ENCODE data around the gene ZBTB16.

Gene ZBTB16

DNA sequence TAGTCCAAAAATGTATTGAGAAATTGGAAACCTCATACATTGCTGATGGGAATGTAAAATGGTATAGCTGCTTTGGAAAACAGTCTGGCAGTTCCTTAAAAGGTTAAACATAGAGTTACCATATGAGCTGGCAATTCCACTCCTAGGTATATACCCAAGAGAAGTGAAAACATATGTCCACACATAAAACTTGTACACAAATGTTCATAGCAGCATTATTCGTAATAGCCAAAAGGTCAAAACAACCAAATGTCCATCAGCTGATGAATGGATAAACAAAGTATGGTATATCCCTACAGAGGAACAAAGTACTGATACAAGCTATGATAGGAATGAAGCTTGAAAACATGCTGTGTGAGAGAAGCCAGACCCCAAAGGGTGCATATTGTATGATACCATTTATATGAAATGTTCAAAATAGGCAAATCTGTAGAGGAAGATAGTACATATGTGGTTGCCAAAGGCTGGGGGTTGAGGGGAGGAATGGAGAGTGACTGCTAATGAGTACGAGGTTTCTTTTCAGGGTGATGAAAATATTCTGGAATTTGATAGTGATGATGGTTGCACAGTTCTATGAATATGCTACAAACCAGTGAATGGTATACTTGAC is 85.8 kb downstream of the ZBTB16 start:
- peak; percentile 66 for DNase-seq (ENCODE audit: low read depth)
- H3K4me3 ChIP-seq (ENCODE audit: low read depth, low read length): no peak overlapping the region
- TF ChIP-seq, protein P1, sequence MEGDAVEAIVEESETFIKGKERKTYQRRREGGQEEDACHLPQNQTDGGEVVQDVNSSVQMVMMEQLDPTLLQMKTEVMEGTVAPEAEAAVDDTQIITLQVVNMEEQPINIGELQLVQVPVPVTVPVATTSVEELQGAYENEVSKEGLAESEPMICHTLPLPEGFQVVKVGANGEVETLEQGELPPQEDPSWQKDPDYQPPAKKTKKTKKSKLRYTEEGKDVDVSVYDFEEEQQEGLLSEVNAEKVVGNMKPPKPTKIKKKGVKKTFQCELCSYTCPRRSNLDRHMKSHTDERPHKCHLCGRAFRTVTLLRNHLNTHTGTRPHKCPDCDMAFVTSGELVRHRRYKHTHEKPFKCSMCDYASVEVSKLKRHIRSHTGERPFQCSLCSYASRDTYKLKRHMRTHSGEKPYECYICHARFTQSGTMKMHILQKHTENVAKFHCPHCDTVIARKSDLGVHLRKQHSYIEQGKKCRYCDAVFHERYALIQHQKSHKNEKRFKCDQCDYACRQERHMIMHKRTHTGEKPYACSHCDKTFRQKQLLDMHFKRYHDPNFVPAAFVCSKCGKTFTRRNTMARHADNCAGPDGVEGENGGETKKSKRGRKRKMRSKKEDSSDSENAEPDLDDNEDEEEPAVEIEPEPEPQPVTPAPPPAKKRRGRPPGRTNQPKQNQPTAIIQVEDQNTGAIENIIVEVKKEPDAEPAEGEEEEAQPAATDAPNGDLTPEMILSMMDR (conservative IDR thresholded peaks at IDR 0.05; ENCODE audit: low read depth, low read length): no peak

DNA sequence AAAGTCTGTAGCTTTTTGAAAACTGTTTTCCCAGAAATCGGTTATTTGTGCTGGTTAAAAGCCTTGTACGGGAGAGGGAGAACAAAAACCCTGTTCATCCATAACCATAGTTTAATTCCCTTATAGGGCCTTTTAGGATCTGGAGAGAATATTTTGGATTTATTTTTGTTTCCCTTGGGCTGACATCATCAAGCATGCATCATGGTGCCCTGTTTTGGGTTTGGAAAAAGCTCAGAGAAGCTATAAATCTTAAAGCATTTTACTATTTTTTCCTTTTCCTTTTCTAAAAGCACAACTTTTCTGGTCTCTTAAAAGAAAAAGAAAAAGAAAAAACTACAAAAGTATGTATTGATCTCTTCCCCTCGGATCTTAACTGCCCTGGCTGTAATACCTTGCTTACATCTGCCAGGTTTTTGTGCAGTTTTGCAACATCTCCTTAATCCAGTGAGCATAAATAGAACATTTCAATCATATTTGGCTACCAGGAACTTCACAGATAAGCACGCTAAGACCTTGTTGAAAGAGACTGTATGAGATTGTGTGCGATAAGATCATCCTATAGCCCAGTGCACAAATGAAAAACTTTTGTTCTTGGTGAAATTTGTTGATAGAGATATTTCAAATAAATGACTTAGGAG is 88.0 kb downstream of the ZBTB16 start:
- peak; percentile 50 for DNase-seq (ENCODE audit: low read depth)
- no peak overlapping the region for H3K4me3 ChIP-seq (ENCODE audit: low read depth, low read length)
- TF ChIP-seq, protein P1 (conservative IDR thresholded peaks at IDR 0.05; ENCODE audit: low read depth, low read length): no peak

DNA sequence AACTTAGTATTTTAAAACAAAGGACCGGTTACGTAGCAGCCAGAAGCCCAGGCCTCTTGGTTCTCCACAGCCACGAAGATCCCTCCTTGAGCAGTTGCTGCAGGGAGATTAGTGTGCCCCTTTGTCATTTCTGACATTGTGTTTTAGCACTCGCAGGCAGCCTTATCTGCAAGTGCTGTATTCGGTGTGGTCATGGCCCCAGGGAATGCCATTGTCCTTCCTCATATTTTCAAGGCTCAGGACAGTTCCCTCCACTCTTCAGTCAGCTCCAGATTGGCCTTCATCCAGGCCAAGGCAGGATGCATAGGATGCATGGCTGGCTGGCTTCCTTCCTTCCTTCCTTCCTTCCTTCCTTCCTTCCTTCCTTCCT is 88.5 kb downstream of the ZBTB16 start:
- TF ChIP-seq, protein P1 (conservative IDR thresholded peaks at IDR 0.05; ENCODE audit: low read depth, low read length): no peak
- H3K4me3 ChIP-seq (ENCODE audit: low read depth, low read length): no peak overlapping the region
- DNase-seq (ENCODE audit: low read depth): no peak

DNA sequence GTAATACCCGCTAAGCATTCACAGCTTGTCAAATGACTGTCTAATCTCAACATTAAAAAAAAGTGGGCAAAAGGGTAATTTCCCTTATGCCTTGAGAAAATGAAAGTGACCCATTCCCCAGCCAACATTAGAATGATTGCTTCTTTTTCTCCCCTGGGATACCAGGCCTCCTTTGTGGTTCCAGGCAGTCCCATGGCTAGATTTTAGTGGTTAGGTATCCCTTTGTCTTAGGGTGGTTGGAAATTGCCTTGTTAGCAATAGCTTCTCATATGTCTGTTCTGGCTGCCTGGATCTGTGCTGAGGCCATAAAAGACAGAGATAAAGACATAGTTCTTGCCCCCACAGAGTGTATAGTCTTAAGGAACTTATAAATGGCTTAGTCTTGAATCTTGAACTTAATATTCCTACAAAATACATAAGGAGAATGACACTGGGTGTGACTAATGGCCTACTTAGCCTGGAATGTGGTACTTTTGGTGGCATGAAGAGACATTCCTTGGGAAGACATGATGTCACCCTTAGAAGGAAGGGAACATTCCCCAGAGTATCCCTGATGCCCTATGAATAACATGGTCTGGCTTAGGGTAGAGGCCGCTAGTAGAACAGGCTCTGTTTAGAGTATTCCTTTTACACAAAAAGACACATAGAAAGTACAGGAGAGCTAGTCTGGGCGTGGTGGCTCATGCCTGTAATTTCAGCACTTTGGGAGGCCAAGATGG is 90.3 kb downstream of the ZBTB16 start:
- TF ChIP-seq, protein P1 (conservative IDR thresholded peaks at IDR 0.05; ENCODE audit: low read depth, low read length): no peak
- H3K4me3 ChIP-seq (ENCODE audit: low read depth, low read length): no peak overlapping the region
- DNase-seq (ENCODE audit: low read depth): peak; percentile 62

DNA sequence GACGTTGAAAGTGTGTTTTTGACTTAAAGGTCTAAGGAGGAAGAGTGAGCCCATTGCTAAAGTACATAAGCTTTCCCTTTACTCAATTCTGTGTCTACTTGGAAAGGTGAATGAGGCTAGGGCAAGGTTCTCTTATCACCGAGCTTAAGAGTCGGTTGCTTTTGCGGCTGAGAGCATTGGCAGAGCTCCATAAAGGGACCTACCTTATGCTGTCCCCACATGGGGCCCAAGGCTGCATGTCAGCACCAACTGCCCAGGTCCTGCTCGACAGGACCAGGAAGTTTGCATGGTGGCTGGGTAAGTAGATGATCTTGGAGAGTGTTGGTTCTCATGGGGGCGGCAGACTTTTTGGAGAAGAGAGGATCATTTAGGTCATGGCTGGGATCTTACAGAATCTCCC is 91.2 kb downstream of the ZBTB16 start:
- no peak overlapping the region for H3K4me3 ChIP-seq (ENCODE audit: low read depth, low read length)
- no peak for DNase-seq (ENCODE audit: low read depth)
- TF ChIP-seq, protein P1 (conservative IDR thresholded peaks at IDR 0.05; ENCODE audit: low read depth, low read length): no peak

DNA sequence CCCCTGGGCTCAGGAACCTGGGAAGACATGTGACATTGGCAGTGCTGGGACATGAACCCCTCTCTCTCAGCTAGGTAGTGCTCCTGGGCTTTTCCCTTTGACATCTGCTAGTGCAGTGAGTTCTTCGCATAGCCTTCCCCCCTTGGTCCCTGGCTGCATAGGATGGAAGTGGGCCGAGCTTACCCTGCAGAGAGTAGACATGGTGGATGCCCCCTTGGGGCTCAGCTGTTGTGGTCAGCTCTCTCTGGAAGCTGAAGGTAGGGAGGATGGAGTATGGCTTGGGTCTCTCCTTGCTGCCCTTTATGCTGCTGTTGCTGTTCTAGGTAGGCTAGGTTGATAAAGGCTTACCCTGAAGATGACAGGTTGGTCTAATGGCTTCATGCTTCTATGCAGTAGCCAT is 92.1 kb downstream of the ZBTB16 start:
- DNase-seq (ENCODE audit: low read depth): no peak
- H3K4me3 ChIP-seq (ENCODE audit: low read depth, low read length): no peak overlapping the region
- TF ChIP-seq, protein P1 (conservative IDR thresholded peaks at IDR 0.05; ENCODE audit: low read depth, low read length): no peak
